CD14-positive monocyte (primary cell): Measurements from ENCODE around the gene KCNMA1. TPM values are rescaled to one million over a fixed set of nuclear protein-coding genes. Genes with fewer than 3 reads are reported as not detected.

Source experiments
- DNase-seq, 3 donors: peaks; one replicate each; pipeline ENCODE4 v3.0.0-alpha.2; 2011 to 2022
- H2AFZ ChIP-seq: 2 replicates; pipeline ENCODE4 v1.6.0; 2012; ENCODE audit warnings: mild to moderate bottlenecking, low read depth, low read length, inconsistent platforms; ENCODE audit not compliant: insufficient read depth, poor library complexity, severe bottlenecking
- H3K27ac ChIP-seq, 2 donors: 1 replicate in 1 of 2; 2 replicates in 1 of 2; pipeline ENCODE4 v1.5.1; 2012 to 2013; ENCODE audit warnings: low read length in 2 of 2, control low read depth in 1 of 2, inconsistent platforms in 1 of 2, low read depth in 1 of 2, mild to moderate bottlenecking in 1 of 2
- H3K27me3 ChIP-seq, 2 donors: one replicate each; pipeline versions ENCODE4 v1.6.0 to v1.6.1; 2011 to 2013; ENCODE audit warnings: low read length in 2 of 2; ENCODE audit not compliant: control insufficient read depth in 2 of 2, insufficient read depth in 2 of 2
- H3K36me3 ChIP-seq, 2 donors: replicated peaks in 1 of 2; 1 replicate in 1 of 2; 2 replicates in 1 of 2; pipeline versions ENCODE4 v1.5.1 to v1.6.1; 2012 to 2013; ENCODE audit warnings: low read length in 2 of 2, control low read depth in 1 of 2, inconsistent platforms in 1 of 2, mild to moderate bottlenecking in 1 of 2; ENCODE audit not compliant: insufficient read depth in 2 of 2, control insufficient read depth in 1 of 2
- H3K4me1 ChIP-seq, 2 donors: 1 replicate in 1 of 2; 2 replicates in 1 of 2; pipeline versions ENCODE4 v1.5.1 to v1.6.1; 2012 to 2013; ENCODE audit warnings: low read length in 2 of 2, control low read depth in 1 of 2, inconsistent platforms in 1 of 2, mild to moderate bottlenecking in 1 of 2, moderate library complexity in 1 of 2; ENCODE audit not compliant: insufficient read depth in 2 of 2, control insufficient read depth in 1 of 2
- H3K4me2 ChIP-seq: replicated peaks from 2 replicates; pipeline ENCODE3; 2012; ENCODE audit warnings: low read length, moderate library complexity, mild to moderate bottlenecking; ENCODE audit not compliant: poor library complexity, severe bottlenecking; ENCODE audit errors: extremely low read depth
- H3K4me3 ChIP-seq, 3 experiments: fragments of 200-600 bp in 1 of 3; sonication (generic) in 1 of 3; replicated peaks in 1 of 3; 1 replicate in 2 of 3; 2 replicates in 1 of 3; pipeline ENCODE4 v1.5.1; 2011 to 2013; ENCODE audit warnings: low read length in 3 of 3, mild to moderate bottlenecking in 3 of 3, control low read depth in 2 of 3, low read depth in 2 of 3, inconsistent platforms in 1 of 3, moderate library complexity in 1 of 3
- H3K79me2 ChIP-seq: 2 replicates; pipeline ENCODE4 v1.6.0; 2012; ENCODE audit warnings: mild to moderate bottlenecking, control low read depth, inconsistent platforms, low read length, moderate library complexity; ENCODE audit not compliant: insufficient read depth
- H3K9ac ChIP-seq: 2 replicates; pipeline ENCODE4 v1.6.0; 2017; ENCODE audit warnings: low read length, mild to moderate bottlenecking; ENCODE audit not compliant: insufficient read depth, poor library complexity, severe bottlenecking
- H3K9me3 ChIP-seq, 2 donors: replicated peaks in 1 of 2; 1 replicate in 1 of 2; 2 replicates in 1 of 2; pipeline versions ENCODE4 v1.5.1 to v1.6.1; 2012 to 2013; ENCODE audit warnings: low read length in 2 of 2, control low read depth in 1 of 2; ENCODE audit not compliant: control insufficient read depth in 1 of 2, insufficient read depth in 1 of 2
- H4K20me1 ChIP-seq: 2 replicates; pipeline ENCODE4 v1.6.0; 2012; ENCODE audit warnings: mild to moderate bottlenecking, low read length, control low read depth, moderate library complexity; ENCODE audit not compliant: insufficient read depth
- H3K27ac Mint-ChIP-seq, 7 donors: one replicate each; pipeline ENCODE4 v1.8.0; 2020; ENCODE audit warnings: mild to moderate bottlenecking in 7 of 7, mixed read lengths in 7 of 7, moderate library complexity in 6 of 7, inconsistent platforms in 2 of 7
- H3K27me3 Mint-ChIP-seq, 3 donors: one replicate each; pipeline ENCODE4 v1.8.0; 2021 to 2022; ENCODE audit warnings: low read depth in 3 of 3, mild to moderate bottlenecking in 3 of 3, mixed read lengths in 3 of 3, moderate library complexity in 3 of 3, inconsistent platforms in 1 of 3
- H3K36me3 Mint-ChIP-seq, 2 donors: one replicate each; pipeline ENCODE4 v1.8.0; 2020; ENCODE audit warnings: mixed read lengths in 2 of 2, inconsistent platforms in 1 of 2, mild to moderate bottlenecking in 1 of 2
- H3K4me1 Mint-ChIP-seq: one replicate; pipeline ENCODE4 v1.8.0; 2020; ENCODE audit warnings: mild to moderate bottlenecking, mixed read lengths
- H3K4me3 Mint-ChIP-seq, 2 donors: one replicate each; pipeline ENCODE4 v1.8.0; 2020; ENCODE audit warnings: mild to moderate bottlenecking in 2 of 2, mixed read lengths in 2 of 2, moderate library complexity in 1 of 2
- H3K9me3 Mint-ChIP-seq, 7 donors: one replicate each; pipeline ENCODE4 v1.8.0; 2020 to 2022; ENCODE audit warnings: mixed read lengths in 7 of 7, mild to moderate bottlenecking in 6 of 7, moderate library complexity in 6 of 7, inconsistent platforms in 2 of 7
- WGBS: methylation state at CpG from one replicate; pipeline ENCODE4 v1.1.5; 2013; ENCODE audit warnings: missing lambda C conversion rate; ENCODE audit not compliant: insufficient coverage; 5-methylcytosine and 5-hydroxymethylcytosine counted together
- intact Hi-C, 2 donors: fragments of 100-400 bp; cut with micrococcal nuclease; formaldehyde crosslinking; loops; one replicate each; pipeline versions ENCODE4 v1.15.0 to v1.15.1; 2023
- polyA plus RNA-seq, 3 donors: library from polyadenylated mRNA; depleted of rRNA in 1 of 3; unstranded in 2 of 3; stranded (reverse) in 1 of 3; fragments of 300-500 nt in 2 of 3; fragments of >200 nt in 1 of 3; fragmentation: Illumina TruSeq in 2 of 3; gene quantifications; 1 replicate in 2 of 3; 2 replicates in 1 of 3; pipeline ENCODE4 v1.2.3, GENCODE V29; 2012 to 2021
- TF ChIP-seq, protein P1 (sequence below): fragments of 200-600 bp; IDR thresholded peaks from one replicate; pipeline ENCODE4 v1.8.0; 2022; ENCODE audit warnings: antibody characterized with exemption, mild to moderate bottlenecking

KCNMA1 gene
- polyA plus RNA-seq, 3 donors, result 0.11 to 1.0 TPM; not detected in 1

DNA sequence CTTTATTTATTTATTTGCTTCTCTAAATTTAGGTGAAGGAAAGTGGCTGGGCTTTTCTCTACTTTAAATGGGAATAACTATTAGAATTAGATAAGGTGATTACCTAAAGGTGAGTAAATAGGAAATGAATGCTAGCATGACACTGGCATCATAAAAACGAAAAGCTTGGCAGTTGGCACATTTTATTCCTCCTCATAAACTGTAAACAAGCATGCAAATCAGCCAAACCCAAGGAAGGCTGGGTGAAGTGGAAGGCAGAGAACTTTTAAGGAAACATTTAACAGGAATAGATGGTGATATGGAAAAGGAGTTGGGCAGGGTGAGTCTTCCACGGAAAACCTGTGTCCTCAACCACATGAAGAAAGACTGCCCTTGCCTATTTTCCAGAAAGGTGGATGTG is 669.1 kb downstream of the KCNMA1 start:
- no peak overlapping the region for H3K9ac ChIP-seq
- no CpG with 5 or more reads among the region's 2 CpGs for WGBS
- Mint-ChIP-seq H3K4me1 (no peaks in the 10 kb centered on the region), H3K4me3 (no peak overlapping the region), H3K27ac (no peak overlapping the region), H3K36me3 (no peaks in the 10 kb centered on the region), H3K27me3 (peaks cover 5 to 8% (median 7%) of the 10 kb centered on the region in 3 donors), H3K9me3 (no peaks in the 10 kb centered on the region)
- H3K4me2 ChIP-seq, result no peak overlapping the region
- H2AFZ ChIP-seq, result no peak overlapping the region
- no peaks in the 10 kb centered on the region for H3K27me3 ChIP-seq
- TF ChIP-seq, protein P1, sequence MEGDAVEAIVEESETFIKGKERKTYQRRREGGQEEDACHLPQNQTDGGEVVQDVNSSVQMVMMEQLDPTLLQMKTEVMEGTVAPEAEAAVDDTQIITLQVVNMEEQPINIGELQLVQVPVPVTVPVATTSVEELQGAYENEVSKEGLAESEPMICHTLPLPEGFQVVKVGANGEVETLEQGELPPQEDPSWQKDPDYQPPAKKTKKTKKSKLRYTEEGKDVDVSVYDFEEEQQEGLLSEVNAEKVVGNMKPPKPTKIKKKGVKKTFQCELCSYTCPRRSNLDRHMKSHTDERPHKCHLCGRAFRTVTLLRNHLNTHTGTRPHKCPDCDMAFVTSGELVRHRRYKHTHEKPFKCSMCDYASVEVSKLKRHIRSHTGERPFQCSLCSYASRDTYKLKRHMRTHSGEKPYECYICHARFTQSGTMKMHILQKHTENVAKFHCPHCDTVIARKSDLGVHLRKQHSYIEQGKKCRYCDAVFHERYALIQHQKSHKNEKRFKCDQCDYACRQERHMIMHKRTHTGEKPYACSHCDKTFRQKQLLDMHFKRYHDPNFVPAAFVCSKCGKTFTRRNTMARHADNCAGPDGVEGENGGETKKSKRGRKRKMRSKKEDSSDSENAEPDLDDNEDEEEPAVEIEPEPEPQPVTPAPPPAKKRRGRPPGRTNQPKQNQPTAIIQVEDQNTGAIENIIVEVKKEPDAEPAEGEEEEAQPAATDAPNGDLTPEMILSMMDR, result no peak
- no peaks in the 10 kb centered on the region for H3K79me2 ChIP-seq
- H3K4me1 ChIP-seq, result no peaks in the 10 kb centered on the region
- no peak overlapping the region for H3K27ac ChIP-seq
- no peak for DNase-seq
- H4K20me1 ChIP-seq, result no peaks in the 10 kb centered on the region
- H3K36me3 ChIP-seq, result no peaks in the 10 kb centered on the region
- no peak overlapping the region for H3K4me3 ChIP-seq
- no peaks in the 10 kb centered on the region for H3K9me3 ChIP-seq
- intact Hi-C loops, result no loop called here

DNA sequence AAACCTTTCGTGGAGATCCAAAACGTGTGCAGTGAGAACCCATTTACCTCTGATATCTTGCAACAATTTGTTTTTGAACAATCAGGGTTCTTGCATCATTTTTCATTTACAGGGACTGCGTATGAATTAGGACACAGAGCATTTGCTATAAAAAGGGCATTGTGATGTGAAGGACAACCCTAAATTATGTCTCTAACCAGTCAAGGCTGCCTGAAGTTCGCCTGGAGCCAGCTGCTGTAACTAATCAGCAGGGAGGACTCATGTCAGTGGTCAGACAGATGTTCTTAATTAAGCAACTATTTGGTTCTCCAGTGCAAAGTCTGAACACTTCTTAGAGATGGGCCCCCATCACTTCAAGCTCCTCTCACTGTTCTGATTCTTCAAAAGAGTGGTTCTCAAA is 674.8 kb downstream of the KCNMA1 start:
- peaks cover 9% of the 10 kb centered on the region for H3K4me1 Mint-ChIP-seq
- H3K4me2 ChIP-seq, result no peak overlapping the region
- 80% methylated on average over 1 of the region's 4 CpGs for WGBS
- H3K27ac ChIP-seq, result no peak overlapping the region
- no peak overlapping the region for H3K4me3 ChIP-seq
- no peak overlapping the region for H3K27ac Mint-ChIP-seq
- intact Hi-C loops, result no loop called here
- no peaks in the 10 kb centered on the region for H3K27me3 ChIP-seq
- H3K4me1 ChIP-seq, result no peaks in the 10 kb centered on the region
- H4K20me1 ChIP-seq, result no peaks in the 10 kb centered on the region
- peaks cover 2 to 8% (median 5%) of the 10 kb centered on the region in 3 donors for H3K27me3 Mint-ChIP-seq
- no peaks in the 10 kb centered on the region for H3K36me3 ChIP-seq
- H3K9me3 ChIP-seq, result no peaks in the 10 kb centered on the region
- DNase-seq, result no peak
- peaks cover 0 to 8% (median 0%) of the 10 kb centered on the region in 7 donors for H3K9me3 Mint-ChIP-seq
- H3K9ac ChIP-seq, result no peak overlapping the region
- H3K79me2 ChIP-seq, result no peaks in the 10 kb centered on the region
- TF ChIP-seq, protein P1, result no peak
- no peaks in the 10 kb centered on the region for H3K36me3 Mint-ChIP-seq
- H2AFZ ChIP-seq, result no peak overlapping the region
- H3K4me3 Mint-ChIP-seq, result no peak overlapping the region
